SK-N-SH treated with all-trans-retinoic acid at 6 μM for 48 hours (cell line): Measurements from ENCODE around the gene KRR1.

ENCODE experiments used
- ATAC-seq: fragments of 200-7000 bp; cut with Tn5 transposase; 3 replicates; pipeline ENCODE4 v1.9.1; 2020; ENCODE audit warnings: mild to moderate bottlenecking, moderate library complexity
- ARNTL ChIP-seq: fragments of 450-650 bp; formaldehyde crosslinking; IDR thresholded peaks from 2 replicates; pipeline ENCODE4 v1.5.0; 2020; ENCODE audit warnings: low read depth, mild to moderate bottlenecking, moderate library complexity, borderline replicate concordance
- BACH2 ChIP-seq: fragments of 250-450 bp; sonication (Bioruptor Pico); IDR thresholded peaks from 2 replicates; pipeline ENCODE4 v1.9.0; 2021; ENCODE audit warnings: mild to moderate bottlenecking, borderline replicate concordance
- CREB5 ChIP-seq: fragments of 250-450 bp; sonication (Bioruptor Pico); IDR thresholded peaks from 2 replicates; pipeline ENCODE4 v1.5.1; 2020; ENCODE audit warnings: low read depth, mild to moderate bottlenecking, moderate library complexity
- CSDC2 ChIP-seq: fragments of 250-450 bp; sonication (Bioruptor Pico); IDR thresholded peaks from 2 replicates; pipeline ENCODE4 v1.5.0; 2020; ENCODE audit warnings: mild to moderate bottlenecking, moderate library complexity
- CSRNP3 ChIP-seq: fragments of 250-450 bp; sonication (Bioruptor Pico); IDR thresholded peaks from 2 replicates; pipeline ENCODE4 v1.5.1; 2021; ENCODE audit warnings: mild to moderate bottlenecking, moderate library complexity
- ESRRG ChIP-seq: fragments of 250-450 bp; sonication (Bioruptor Pico); IDR thresholded peaks from 2 replicates; pipeline ENCODE4 v1.6.1; 2021; ENCODE audit warnings: mild to moderate bottlenecking
- GLIS3 ChIP-seq: fragments of 250-450 bp; sonication (Bioruptor Pico); IDR thresholded peaks from 2 replicates; pipeline ENCODE4 v1.5.0; 2020; ENCODE audit warnings: mild to moderate bottlenecking, moderate library complexity
- ISL1 ChIP-seq: fragments of 250-450 bp; sonication (Bioruptor Pico); IDR thresholded peaks from 2 replicates; pipeline ENCODE4 v2.1.2; 2022; ENCODE audit warnings: mild to moderate bottlenecking, moderate library complexity
- PATZ1 ChIP-seq: fragments of 250-450 bp; sonication (Bioruptor Pico); IDR thresholded peaks from 2 replicates; pipeline ENCODE4 v1.8.0; 2020; ENCODE audit warnings: mild to moderate bottlenecking, moderate library complexity, borderline replicate concordance
- POU6F1 ChIP-seq: fragments of 250-450 bp; sonication (Bioruptor Pico); IDR thresholded peaks from 2 replicates; pipeline ENCODE4 v1.8.0; 2021; ENCODE audit warnings: low read depth, mild to moderate bottlenecking, moderate library complexity, borderline replicate concordance
- PPARA ChIP-seq: fragments of 250-450 bp; sonication (Bioruptor Pico); IDR thresholded peaks from 2 replicates; pipeline ENCODE4 v1.5.0; 2020; ENCODE audit warnings: mild to moderate bottlenecking, borderline replicate concordance
- RARB ChIP-seq: fragments of 250-450 bp; sonication (Bioruptor Pico); IDR thresholded peaks from 2 replicates; pipeline ENCODE4 v1.8.0; 2021; ENCODE audit warnings: mild to moderate bottlenecking, moderate library complexity
- SNAI2 ChIP-seq: fragments of 250-450 bp; sonication (Bioruptor Pico); IDR thresholded peaks from 2 replicates; pipeline ENCODE4 v1.5.0; 2020; ENCODE audit warnings: mild to moderate bottlenecking, moderate library complexity
- TCF4 ChIP-seq: fragments of 250-450 bp; sonication (Bioruptor Pico); IDR thresholded peaks from 2 replicates; pipeline ENCODE4 v1.8.0; 2021; ENCODE audit warnings: mild to moderate bottlenecking, moderate library complexity, borderline replicate concordance
- TOX ChIP-seq: fragments of 250-450 bp; sonication (Bioruptor Pico); IDR thresholded peaks from 2 replicates; pipeline ENCODE4 v1.8.0; 2021; ENCODE audit warnings: mild to moderate bottlenecking, moderate library complexity, borderline replicate concordance
- TSHZ2 ChIP-seq: fragments of 250-450 bp; sonication (Bioruptor Pico); IDR thresholded peaks from 2 replicates; pipeline ENCODE4 v1.5.0; 2020; ENCODE audit warnings: mild to moderate bottlenecking, moderate library complexity
- ZC3H10 ChIP-seq: fragments of 250-450 bp; sonication (Bioruptor Pico); IDR thresholded peaks from 2 replicates; pipeline ENCODE4 v1.5.1; 2021; ENCODE audit warnings: mild to moderate bottlenecking, moderate library complexity
- ZFP3 ChIP-seq: fragments of 250-450 bp; sonication (Bioruptor Pico); IDR thresholded peaks from 2 replicates; pipeline ENCODE4 v1.5.0; 2020; ENCODE audit warnings: mild to moderate bottlenecking, moderate library complexity
- ZFP30 ChIP-seq: fragments of 450-650 bp; formaldehyde crosslinking; IDR thresholded peaks from 2 replicates; pipeline ENCODE4 v1.5.0; 2022; ENCODE audit warnings: mild to moderate bottlenecking, moderate library complexity
- ZNF565 ChIP-seq: fragments of 450-650 bp; formaldehyde crosslinking; conservative IDR thresholded peaks from 2 replicates; pipeline ENCODE4 v1.5.0; 2020; ENCODE audit warnings: low read depth, mild to moderate bottlenecking, moderate library complexity
- ZNF70 ChIP-seq: fragments of 450-650 bp; formaldehyde crosslinking; IDR thresholded peaks from 2 replicates; pipeline ENCODE4 v1.5.0; 2020; ENCODE audit warnings: mild to moderate bottlenecking, moderate library complexity
- ZNF8 ChIP-seq: fragments of 450-650 bp; formaldehyde crosslinking; IDR thresholded peaks from 2 replicates; pipeline ENCODE4 v1.5.0; 2020; ENCODE audit warnings: mild to moderate bottlenecking, moderate library complexity

KRR1 gene

GRCh38 chr12:75478116-75478794, 33.2 kb downstream of the KRR1 start:
- TF ChIP-seq SNAI2 (CRISPR knock-in tag): no peak
- no peak for TF ChIP-seq CREB5 (CRISPR knock-in tag)
- TF ChIP-seq GLIS3 (CRISPR knock-in tag): no peak
- TF ChIP-seq ARNTL (CRISPR knock-in tag): no peak
- TF ChIP-seq ZFP30 (CRISPR knock-in tag): no peak
- no peak for TF ChIP-seq BACH2
- TF ChIP-seq ISL1 (CRISPR knock-in tag): no peak
- TF ChIP-seq ZNF70 (CRISPR knock-in tag): no peak
- TF ChIP-seq ZNF565 (CRISPR knock-in tag): no peak
- no peak for TF ChIP-seq ZC3H10
- no peak for TF ChIP-seq ZFP3 (CRISPR knock-in tag)
- TF ChIP-seq PATZ1 (CRISPR knock-in tag): no peak
- no peak for TF ChIP-seq RARB (CRISPR knock-in tag)
- no peak for TF ChIP-seq ZNF8 (CRISPR knock-in tag)
- no peak for TF ChIP-seq CSDC2
- no peak for TF ChIP-seq ESRRG (CRISPR knock-in tag)
- TF ChIP-seq TCF4 (CRISPR knock-in tag): no peak
- no peak for TF ChIP-seq PPARA (CRISPR knock-in tag)
- no peak for TF ChIP-seq TOX
- ATAC-seq: no peak

- ATAC-seq: no peak
- TF ChIP-seq ZNF70 (CRISPR knock-in tag) (no peak), ZC3H10 (no peak), ISL1 (CRISPR knock-in tag) (no peak)
These were observed 34.3 kb downstream of the KRR1 start for GRCh38 chr12:75477137-75477536.

GRCh38 chr12:75476071-75476470, 35.3 kb downstream of the KRR1 start:
- no peak for ATAC-seq
- TF ChIP-seq ESRRG (CRISPR knock-in tag) (no peak), ZNF565 (CRISPR knock-in tag) (no peak), GLIS3 (CRISPR knock-in tag) (no peak), BACH2 (no peak), PATZ1 (CRISPR knock-in tag) (no peak), ISL1 (CRISPR knock-in tag) (no peak), CSRNP3 (no peak), ZFP3 (CRISPR knock-in tag) (no peak), PPARA (CRISPR knock-in tag) (no peak), TCF4 (CRISPR knock-in tag) (no peak), CREB5 (CRISPR knock-in tag) (no peak), TSHZ2 (CRISPR knock-in tag) (no peak), POU6F1 (no peak), ZNF70 (CRISPR knock-in tag) (no peak), SNAI2 (CRISPR knock-in tag) (no peak), ZC3H10 (no peak), TOX (no peak)
- TF ChIP-seq, all 23 proteins: peak for 0
